Suppressor macrophage treated with lipopolysaccharide for 4 hours (primary cell): ENCODE measurements around the gene LCE3E.
A peak's percentile ranks its signal among the peaks of the same experiment; 100 is the strongest.
"Not testable (repeated sequence)": the region's sequence is repeated elsewhere in the genome, so short reads cannot be mapped to it uniquely, and the experiment has no call there.

ENCODE experiments used
- DNase-seq: peaks from one replicate; pipeline ENCODE4 v3.0.0-alpha.2; 2020

The LCE3E gene, protein sequence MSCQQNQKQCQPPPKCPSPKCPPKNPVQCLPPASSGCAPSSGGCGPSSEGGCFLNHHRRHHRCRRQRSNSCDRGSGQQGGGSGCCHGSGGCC

DNA sequence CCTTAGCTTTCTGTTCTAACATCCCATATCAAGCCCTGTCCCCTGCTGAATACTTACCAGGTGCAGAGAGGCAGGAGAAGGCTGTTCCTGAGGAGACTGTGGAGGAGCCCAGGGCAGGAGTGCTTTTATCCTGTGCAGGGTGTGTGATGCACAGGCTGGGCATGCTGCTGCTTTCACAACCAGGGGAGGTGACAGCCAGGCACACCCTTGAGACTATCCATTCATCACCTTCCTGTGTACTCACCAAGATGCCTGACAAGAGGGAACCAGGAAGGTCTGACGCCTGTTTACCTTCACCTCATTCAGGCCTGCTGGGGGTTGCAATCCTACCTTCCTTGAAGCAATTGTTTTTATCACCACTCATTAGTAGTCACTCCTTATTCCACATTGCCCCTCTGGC, at the start of gene LCE3E:
Gene LCE3E (minus strand): TSS at position 100 of the 400 bp plus-strand sequence. CDS start 572 bp downstream, outside the sequence.
- DNase-seq, result no peak

DNA sequence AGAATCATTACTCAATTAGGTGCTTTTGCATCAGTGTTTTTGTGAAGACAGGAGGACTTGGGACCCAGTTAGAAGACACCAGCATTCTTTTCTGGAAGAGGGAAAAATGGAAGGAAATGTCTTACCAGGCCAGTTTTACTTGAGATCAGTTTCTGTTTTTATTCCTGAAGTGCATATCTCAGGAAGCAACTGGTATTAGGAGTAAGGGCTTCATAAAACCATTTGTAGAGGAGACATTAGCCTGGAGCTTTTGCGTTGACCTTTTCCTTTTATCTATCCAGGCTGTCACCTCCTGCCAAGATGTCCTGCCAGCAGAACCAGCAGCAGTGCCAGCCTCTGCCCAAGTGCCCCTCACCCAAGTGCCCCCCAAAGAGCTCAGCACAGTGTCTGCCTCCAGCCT, 46.9 kb upstream of the LCE3E start, which contains the start of gene LCE3B:
Gene LCE3B (plus strand): TSS at position 301 of the 400 bp plus-strand sequence. CDS start 0 bp downstream, at position 301.
- DNase-seq, result no peak

DNA sequence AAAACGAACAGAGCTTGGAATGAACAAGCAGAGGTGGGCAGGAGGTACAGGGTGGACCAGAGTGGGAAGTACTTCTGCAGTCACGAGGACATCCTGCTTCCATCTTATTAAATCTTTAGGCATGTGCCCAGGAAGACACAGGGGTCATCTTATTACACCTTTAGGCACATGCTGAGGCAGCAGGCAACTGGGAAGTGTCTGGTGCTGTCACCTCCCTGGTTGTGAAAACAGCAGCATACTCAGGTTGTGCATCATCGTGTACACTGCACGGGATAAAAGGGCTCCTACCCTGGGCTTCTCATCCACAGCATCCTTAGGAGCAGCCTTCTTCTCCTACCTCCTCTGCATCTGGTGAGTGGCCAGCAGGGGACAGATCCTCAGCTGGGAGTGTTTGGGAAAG, 33.4 kb upstream of the LCE3E start, which contains the start of gene LCE3C:
Gene LCE3C (plus strand): TSS at position 301 of the 400 bp plus-strand sequence. CDS start 498 bp downstream, outside the sequence.
- DNase-seq, result no peak

DNA sequence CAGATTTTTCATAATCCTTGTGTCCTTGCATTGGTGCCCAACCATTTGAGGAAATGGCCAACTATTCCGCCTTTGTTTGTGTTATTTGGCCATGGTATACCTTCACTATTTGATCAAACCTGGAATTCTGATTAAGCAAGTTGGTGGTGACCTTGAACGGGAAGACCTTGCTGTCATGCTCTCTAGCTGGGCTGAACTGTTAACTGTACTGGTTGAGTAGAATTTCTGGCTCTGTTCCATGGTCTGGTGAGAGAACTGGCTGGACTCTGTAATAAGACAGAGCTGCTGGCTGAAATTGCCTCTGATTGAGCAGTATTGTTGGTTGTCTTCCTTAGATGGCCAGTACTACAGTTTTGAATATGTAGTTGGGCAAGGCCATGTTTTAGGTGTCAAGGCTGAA, 30.4 kb upstream of the LCE3E start:
- no peak for DNase-seq

DNA sequence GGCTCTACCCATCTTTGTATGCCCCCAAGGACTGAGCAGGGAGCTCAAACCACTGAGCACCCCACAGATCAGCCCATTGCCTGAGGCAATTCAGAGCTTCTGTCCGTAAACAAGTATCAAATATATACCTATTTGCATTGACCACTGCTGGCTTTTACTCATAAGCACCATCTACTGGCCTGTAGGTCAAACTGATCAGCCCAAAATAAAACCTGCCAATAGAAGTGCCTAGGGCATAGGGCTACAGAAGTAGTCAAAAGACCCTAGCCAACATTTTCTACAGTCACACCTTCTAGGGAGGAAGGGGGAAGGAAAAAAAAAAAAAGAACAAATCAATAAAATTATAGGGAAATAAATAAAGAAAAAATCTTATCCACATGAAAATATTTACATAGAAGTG, 19.0 kb upstream of the LCE3E start:
- DNase-seq, result no peak

DNA sequence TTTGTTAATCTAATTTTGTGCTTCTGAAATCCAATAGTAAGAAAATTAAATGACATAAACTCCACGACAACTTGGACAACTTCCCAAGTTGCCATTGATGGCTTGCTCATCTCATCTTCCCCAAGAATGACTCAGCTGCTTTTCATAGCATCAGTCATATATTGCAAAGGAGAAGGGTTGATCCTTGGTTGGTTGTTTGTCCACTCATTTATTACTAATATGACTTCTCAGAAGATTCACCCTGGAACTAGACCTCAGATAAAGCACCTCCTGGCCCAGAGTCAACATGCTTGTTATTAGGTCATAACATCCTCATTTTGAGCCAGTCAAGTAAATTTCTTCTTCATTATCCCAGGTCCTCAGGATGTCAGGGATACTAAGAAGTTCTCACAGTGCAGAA, 16.1 kb upstream of the LCE3E start:
- DNase-seq, result no peak

DNA sequence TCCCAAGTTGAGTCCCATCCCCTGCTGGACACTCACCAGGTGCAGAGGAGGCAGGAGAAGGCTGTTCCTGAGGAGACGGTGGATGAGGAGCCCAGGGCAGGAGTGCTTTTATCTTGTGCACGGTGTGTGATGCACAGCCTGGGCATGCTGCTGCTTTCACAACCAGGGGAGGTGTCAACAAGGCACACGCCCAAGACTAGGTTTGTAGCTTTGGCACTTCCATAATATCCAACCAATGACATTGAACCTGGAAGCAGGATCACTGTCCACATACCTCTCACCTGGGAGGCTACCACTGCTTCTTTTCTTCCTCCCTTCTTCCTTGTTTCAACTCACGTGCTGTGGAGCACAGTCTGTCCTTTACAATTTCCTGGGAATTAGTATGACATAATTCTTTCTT, 13.9 kb upstream of the LCE3E start, which contains the start of gene LCE3D:
Gene LCE3D (minus strand): TSS at position 84 of the 400 bp plus-strand sequence. CDS start 580 bp downstream, outside the sequence.
- no peak for DNase-seq

DNA sequence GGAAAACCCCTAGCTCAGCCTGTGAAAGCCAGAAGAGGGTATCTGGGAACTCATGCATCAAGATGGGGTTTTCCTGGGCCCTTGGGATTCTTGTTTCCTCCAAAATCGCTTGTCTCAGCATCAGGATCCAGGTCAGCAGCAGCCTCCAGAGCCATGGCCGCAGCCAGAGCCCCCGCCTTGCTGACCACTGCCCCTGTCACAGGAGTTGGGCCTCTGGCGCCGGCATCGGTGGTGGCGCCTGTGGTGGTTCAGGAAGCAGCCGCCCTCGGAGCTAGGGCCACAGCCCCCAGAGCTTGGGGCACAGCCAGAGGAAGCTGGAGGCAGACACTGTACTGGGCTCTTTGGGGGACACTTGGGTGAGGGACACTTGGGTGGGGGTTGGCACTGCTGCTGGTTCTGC, 12.9 kb upstream of the LCE3E start:
- not testable (repeated sequence) for DNase-seq

DNA sequence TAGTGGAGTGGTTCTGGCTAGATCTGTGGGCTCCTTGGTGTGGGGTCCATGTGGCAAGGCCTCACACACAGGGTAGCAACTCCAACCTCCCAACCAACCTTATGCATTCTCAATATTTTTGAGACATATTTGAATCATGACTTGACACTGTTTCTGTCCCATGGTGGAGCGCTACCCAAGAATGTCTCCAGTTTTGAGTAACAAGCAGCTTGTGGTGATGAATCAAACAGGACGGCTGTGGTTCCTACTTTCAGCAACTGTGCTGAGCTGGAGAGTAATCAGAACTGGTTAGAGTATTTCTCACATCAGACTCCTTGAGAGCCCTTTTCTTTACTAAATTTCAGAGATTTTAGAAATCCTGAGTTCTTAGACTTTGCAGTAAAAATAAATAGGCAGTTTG, 10.6 kb upstream of the LCE3E start:
- no peak for DNase-seq

DNA sequence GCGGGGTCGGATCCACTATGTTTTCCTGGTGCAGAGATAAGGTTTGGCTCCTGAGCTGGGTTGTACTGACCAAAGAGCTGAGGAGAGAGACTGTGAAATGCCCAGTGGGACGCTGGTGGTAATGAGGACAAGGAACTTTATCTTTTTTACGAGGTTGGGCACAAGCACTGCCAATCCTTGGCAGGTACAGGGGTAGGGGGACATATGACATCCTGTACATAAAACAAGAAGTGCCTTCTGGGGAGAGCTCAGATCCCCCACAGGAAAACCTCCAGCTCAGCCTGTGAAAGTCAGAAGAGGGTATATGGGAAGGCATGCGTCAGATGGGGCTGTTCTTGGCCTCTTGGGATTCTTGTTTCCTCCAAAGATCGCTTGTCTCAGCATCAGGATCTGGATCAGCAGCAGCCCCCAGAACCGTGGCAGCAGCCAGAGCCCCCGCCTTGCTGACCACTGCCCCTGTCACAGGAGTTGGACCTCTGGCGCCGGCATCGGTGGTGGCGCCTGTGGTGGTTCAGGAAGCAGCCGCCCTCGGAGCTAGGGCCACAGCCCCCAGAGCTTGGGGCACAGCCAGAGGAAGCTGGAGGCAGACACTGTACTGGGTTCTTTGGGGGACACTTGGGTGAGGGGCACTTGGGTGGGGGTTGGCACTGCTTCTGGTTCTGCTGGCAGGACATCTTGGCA, 905 bp downstream of the LCE3E start:
- DNase-seq, result no peak

DNA sequence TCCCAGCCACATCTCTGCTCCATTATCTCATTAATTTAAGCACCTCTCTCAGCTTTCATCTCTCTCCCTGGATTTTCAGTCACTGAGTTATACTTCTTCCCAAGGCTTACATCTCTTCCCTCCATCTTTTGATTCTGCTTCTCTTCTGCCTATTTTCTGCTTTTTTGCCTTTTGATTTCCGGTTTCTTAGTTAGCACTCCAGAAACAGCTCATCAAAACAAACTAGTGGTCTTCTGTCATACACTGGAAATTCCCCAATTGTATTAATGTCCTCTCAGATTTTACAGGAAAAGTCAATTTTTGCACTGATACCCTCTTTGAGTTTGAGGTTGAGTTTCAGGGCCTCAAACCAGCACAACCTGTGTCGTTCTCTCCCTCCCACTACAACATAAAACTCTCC, 1.5 kb downstream of the LCE3E start:
- no peak for DNase-seq

DNA sequence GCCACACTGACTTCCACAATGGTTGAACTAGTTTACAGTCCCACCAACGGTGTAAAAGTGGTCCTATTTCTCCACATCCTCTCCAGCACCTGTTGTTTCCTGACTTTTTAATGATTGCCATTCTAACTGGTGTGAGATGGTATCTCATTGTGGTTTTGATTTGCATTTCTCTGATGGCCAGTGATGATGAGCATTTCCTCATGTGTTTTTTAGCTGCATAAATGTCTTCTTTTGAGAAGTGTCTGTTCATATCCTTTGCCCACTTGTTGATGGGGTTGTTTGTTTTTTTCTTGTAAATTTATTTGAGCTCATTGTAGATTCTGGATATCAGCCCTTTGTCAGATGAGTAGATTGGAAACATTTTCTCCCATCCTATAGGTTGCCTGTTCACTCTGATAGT, 18.2 kb downstream of the LCE3E start:
- not testable (repeated sequence) for DNase-seq

DNA sequence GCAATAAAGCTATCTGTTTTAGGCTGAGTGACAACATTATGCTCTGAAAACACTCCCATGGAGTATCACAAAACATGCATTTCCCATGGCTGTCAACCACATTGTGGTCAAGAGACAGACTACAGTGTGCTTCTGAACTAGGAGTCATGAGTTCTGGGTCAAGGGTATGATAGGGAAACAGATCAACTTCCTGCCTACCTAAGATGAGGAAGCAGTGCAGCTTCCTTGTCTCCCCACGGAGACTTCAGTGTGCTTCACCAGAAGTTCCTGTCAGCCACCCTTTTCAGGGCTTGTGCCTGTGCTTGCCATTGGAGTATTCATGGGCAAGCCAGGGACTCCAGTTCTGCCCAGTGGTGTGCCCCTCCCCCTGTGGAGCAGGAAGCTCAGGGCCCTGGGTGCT, 19.9 kb downstream of the LCE3E start:
- DNase-seq, result peak; percentile 0

DNA sequence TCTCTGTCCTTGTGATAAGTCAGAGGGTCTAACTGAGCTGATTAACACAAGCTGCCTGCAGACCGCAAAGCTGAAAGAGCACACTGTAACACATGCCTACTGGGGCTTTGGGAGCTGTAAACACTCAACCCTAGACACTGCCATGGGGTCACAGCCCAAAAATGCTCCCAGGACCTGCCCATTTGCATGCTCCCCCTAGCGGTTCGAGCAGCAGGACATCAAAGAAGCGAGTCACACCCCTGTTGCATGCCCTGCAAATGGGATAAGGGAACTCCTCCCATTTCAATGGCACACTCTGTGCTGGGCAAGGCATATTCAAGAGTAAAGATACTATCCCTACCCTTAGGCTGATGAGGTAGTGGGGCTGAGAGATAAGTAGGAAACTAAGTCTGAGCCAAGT, 22.8 kb downstream of the LCE3E start:
- peak; percentile 2 for DNase-seq

DNA sequence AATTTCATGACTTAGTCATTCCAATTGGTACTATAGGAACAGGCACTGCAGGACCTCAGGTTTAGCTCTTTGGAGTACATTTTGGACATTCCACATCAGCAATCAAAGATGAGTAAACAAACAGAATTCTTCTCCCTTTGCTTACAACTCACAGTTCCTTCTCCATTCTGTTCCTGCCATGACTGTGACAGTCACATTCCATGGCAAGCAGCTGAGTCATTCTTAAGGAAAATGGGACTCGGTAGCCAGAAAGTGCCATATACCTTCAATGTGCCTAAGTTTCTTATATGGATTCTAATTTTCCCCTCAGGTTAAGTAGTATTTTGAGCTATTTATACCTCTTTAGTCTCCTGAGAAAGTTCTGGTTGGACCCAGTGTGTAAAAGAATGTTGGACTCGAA, 26.7 kb downstream of the LCE3E start:
- DNase-seq, result no peak

DNA sequence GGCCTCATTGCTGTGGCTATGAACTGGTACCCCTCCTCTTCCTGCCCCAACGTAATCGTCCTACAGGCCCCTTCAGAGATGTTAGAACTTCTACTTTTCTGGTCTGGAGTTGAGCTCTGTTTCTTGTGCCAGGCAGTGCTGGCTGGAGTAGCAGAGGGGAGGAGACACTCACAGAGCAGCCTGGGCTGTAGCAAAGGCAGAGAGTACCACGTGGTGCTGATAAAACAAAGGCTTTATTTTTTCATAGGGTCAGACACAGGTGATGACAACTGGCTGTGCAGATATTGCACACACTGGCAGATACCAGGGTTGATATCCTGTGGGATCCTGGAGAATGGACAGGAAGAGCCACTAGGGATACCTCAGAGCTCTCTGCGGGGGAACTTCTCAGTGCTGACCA, 29.1 kb downstream of the LCE3E start:
- no peak for DNase-seq

DNA sequence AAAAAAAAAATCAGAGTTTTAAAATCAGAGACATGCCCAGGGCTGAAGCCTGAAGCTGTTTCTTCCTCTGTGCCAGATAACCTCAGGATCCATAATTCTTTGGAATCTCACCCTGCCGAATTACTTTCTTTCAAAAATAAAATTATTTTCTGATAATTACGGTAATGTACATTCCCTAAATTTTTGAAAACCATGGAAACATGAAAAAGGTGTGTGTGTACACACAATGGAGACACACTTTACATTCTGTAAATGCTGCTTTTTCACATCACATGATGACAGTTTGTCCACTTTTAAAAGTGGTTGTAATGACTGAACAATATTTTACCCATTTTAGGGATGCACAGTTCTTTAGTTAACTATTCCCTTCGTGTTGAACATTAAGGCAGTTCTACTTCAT, 30.8 kb downstream of the LCE3E start:
- DNase-seq, result no peak

DNA sequence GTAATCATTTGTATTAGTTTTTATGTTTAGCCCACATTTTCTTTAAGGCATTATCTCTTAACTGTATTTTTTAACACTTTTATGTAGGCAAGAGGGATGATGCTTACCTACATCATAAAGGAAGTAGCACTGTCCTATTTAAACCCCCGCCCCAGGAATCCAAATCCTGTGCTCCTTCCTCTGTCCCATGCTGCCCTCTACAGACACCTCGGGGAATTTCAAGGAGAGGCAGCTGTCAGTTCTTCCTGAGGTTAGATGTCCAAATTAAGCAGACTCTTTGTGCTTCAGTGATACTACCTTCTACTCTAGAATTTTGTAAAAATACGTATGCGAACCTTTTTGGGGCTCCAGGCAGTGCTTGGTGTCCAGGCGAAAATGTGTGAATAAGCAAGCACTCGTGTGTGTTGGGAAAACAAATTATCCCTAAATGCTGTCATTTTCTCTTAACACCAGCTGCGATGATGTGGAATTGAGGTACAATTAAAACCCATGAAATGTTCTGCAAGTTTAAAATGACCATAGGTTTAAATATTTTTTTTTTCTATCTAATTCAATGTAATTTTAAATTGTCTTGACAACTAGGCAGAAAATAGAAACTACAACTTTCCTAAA, 33.1 kb downstream of the LCE3E start:
- DNase-seq, result peak; percentile 67

DNA sequence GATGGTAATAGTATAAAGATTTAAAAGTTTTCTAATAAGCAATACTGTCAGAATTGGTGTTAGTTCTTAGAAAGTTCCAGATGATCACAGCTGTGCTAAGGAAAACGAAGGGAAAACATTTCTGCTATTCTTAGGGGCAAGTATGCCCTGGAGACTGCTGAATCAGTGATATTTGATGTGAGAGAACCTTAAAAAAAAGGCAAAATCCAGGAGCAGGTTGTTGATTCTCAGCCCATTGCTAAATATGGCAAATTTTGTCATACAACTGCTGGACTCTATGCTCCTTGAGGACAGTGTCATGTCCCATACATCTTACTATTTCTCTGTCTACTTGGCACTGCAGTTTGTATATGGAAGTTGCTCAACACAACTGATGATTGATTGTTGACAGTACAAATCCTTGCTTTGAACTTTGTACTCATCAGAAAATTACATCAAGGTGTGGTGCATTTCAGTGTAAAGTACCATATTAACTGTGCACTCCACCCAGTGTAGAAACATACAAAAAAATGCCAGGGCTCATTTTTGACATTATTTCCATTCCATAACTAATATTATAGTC, 41.4 kb downstream of the LCE3E start:
- no peak for DNase-seq

DNA sequence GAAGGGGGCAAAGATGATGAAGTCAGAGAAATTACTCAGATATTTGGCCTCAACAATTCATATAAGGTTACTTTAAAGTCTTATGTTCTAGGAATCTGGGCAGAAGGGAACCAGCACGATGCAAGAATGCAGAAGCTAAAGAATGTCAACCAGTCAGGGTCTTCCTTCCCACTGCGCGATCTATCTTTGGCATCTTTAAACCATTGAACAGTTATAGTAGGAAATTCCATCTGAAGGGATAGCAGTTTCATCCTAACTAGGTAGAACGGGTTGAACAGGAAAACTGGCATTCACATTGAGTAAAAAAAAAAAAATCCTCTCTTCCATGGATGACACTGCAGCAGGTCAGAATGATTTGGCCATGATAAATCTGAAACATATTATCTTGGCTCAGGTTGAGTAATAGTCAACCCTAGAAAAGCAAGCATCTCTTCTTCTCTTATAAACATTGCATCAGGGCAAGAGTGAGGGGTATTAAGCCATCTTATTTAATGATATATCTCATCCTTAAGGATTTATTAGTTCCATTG, 46.0 kb downstream of the LCE3E start:
- DNase-seq, result peak; percentile 5

DNA sequence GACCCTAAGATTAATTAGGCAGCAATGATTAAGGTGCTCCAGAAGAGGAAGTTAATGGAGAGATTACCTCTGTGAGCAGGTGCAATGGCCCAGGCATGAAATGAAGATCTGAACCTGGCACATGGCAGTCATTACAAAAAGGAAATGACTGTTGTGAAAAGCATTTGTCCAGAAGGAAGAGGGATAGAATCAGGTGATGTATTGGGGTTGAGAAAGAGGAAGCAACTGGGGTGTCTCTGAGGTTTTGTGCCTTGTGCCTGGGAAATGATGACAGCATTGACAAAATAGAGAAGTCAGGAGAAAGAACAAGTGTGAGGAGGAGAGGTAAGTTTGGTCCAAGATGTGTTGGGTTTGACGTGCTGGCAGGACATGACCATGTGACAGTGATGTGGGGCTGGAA, 46.7 kb downstream of the LCE3E start:
- peak; percentile 50 for DNase-seq

DNA sequence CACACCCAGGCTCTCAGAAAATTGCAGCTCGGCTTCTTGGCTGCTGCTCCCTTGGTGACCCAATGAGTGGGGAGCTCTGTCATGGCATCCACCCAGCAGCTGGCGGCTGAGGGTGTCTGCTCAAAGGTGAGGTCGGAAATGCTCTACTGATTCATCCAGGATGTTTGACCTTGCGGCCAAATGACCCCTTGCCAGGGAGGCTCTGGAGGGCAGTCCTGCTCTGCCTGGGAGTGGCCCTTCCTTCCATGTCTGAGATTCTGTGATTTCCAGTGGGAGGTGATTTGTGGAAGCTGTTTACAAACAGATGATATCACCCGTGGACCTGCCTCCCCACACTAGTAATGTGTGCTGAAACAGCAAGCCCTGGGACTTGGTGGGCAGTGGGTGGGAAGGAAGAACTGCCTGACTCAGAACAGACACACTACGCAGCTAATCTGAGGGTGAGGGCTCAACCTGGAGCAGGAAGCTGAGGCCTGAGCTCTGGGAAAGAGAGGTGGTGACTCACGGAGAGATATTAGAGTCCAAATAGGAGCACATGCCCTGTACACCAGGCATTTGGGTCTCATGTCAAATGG, 49.3 kb downstream of the LCE3E start:
- peak; percentile 28 for DNase-seq

DNA sequence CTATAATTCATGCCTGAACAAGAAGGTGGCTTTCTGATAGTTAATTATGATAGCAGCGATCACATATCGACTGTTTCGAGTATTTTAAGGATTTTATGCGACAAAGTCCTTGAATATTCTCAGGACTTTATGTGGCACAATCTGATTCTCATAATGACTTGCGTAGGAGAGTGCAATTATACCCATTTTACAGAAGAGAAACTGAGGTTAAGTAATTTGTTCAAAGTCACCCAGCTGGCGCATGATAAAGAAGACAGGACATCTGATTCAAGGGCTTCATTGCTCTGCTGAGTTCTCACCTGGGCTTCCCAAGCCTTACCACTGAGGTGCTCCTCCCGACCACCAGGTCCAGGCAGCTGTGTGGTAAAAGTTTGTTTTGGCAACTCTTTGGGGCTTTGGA, 50.5 kb downstream of the LCE3E start:
- no peak for DNase-seq
